Hematopoietic multipotent progenitor cell treated with erythropoietin and hydrocortisone succinate and interleukin-3 and kit ligand, for 8 days (in vitro differentiated cells): Measurements from ENCODE around the gene KCNF1.

Experiments
- DNase-seq: peaks from one replicate; pipeline ENCODE4 v3.0.0-alpha.2; 2015

The KCNF1 gene

DNA sequence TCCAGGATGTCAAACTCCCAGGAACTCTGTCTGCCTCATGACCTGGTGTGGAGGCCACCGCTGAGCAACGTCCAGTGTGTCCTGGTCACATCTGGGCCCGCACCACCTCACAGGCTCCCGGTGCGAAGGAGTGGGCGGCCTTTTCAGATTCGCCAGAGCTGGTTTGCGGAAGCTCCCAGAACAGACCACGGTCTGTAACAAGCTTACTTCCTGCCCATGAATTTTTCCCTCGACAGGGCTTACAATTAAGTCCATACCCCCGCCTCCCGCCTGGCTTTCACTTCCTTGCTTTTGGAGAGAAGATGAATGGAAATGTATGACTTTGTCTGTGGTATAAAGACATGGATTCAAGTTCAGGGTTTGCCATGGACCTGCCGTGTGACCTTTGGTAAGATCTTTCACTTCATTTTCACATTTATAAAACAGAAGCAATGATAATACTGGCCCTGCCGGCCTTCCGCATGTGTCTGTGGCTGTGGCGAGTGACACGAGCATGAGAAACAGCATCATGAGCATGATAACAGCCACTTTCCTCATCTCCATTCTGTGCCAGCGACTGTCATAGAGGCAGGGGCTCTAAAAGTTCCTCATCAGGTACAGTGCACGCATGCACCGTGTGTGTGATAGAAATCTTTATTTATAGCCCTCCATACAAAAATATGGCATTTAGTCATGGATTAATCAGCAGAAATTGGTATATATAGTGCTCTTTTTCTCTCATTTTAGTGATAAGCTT is 31.0 kb upstream of the KCNF1 start:
- DNase-seq: peak; percentile 8

DNA sequence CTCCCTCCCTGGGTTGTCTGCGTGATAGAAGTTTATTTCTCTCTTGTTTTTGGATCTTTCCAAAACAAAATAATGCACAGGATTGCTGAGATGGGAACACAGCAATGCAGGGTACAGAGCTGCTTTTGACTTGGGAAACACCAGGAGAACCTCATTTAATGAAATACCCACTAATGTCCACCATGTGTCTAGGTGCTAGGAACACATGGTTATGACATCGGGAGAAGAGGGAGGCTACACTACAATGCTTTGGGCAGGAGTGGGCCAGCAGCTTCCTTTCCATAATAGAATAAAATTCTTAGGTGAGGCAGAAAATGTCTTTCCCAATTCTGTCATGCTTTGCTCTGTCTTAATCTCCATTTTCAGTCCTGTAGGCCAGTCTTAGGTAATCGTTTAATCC is 29.2 kb upstream of the KCNF1 start:
- DNase-seq: no peak

DNA sequence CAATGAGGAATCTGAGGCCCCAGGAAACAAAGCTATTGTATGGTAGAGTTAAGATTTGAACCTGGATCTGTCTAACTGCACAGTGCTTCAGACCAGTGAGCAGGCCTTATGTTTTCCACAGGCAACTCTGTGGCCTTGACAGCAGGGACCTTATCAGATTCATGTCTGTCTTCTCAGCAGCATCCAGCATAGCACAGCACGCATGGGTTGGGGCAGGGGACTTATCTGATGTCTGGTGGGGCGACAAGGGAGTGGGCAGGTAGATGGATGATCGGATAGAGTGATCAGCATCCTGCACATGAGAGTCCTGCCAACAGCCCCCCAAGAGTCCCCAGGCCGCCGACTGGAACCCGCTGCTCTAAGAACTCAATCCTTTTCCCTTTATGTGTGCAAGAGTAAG is 28.7 kb upstream of the KCNF1 start:
- DNase-seq: no peak

DNA sequence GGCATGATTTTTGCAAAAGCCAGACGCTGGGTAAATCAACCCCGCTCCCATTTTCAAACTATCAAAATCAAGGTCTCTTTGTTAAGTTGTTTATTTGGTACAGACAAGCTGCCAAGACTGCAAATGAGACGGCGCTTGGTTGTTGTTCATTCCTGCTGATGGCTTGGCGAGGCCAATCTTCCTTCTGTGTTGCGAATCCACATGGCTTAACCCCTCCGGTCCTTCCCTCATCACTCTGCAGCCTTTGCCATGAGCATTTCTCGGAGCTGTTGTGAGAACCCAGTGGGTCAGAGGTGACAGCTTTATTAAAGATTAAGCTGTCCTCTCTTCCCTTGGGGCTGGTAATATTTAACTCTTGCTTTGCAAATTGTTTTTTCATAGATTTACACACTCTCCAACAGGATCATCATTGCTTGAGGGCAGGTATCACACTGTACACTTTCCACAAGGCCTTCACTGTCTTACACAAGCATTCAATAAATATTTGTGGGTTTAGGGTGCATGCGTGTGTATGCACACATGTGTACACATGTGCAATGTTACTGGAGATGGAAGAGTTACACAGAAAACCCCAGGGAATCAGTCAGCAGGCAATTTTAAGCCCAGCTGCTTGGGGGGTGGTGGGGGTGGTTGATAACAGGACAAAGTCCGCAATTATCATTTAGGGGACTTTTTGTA is 27.8 kb upstream of the KCNF1 start:
- no peak for DNase-seq

DNA sequence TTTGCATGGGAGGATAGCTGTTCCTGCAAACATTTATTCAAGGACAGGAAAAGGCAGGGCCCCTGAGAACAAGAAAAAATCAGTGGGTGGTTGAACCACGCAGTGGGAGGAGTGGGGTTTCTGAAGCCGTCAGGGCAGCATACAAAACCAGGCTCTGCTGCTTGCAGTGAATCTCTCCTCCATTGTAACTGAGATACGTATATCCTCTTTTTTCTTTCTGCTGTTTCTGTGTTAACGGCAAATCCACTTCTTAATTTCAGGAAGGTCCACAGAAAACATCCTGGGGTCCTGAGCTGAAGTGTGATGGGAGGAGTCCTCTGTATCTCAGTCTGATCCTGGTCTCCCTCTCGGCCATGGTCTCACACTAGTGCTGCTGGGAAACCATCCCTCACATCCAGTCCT is 27.2 kb upstream of the KCNF1 start:
- no peak for DNase-seq

DNA sequence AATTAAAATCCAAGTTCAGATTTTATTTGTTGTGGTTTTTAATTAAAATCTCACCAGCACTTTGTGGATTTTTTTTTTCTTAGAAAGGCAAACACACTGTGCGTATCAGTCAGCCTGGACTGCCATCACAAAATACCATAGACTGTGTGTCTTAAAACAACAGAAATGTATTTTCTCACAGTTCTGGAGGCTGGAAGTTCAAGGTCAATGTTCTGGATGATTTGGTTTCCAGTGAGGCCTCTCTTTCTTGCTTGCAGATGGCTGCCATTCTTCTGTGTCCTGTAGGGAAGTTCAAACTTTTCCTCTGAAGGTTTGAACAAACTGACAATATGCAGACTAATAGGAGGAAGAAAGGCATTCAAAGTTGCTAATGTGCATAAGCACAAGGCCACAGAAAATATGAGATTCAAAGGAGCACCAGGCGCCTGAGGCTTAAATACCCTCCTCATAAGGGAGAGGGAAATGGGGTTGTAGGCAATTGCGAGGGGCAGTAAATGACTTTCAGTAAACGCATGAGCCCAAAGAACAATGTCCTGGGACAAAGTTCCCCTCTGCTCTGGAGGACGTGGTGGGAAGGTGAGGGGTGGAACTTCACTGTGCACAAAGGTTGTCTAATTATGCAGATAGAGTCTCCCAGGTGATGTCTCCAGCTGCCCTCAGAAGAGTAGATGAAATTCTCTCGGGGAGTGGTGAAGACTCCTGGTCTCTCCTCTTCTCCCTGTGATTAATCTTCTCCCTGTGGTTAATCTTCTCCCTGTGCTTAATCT is 26.5 kb upstream of the KCNF1 start:
- DNase-seq: no peak

DNA sequence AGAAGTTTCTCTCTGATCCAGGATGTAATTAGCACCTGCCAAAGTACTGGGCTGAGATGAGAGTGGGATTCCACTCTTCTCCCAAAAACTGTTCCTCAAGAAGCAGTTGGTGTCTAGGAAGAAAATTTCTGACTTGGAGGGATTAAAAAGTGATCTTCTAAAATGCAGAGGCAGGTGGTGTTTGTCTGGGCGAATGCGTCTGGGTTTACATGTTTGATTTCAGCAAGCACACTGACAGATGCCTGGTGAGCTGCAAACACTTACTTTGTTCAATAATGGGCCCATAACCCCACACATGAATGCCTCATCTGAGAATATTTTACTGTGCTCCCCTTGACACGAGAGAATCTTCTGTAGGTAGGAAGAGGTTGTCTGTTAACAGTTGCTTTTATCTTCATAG is 24.3 kb upstream of the KCNF1 start:
- DNase-seq: no peak

DNA sequence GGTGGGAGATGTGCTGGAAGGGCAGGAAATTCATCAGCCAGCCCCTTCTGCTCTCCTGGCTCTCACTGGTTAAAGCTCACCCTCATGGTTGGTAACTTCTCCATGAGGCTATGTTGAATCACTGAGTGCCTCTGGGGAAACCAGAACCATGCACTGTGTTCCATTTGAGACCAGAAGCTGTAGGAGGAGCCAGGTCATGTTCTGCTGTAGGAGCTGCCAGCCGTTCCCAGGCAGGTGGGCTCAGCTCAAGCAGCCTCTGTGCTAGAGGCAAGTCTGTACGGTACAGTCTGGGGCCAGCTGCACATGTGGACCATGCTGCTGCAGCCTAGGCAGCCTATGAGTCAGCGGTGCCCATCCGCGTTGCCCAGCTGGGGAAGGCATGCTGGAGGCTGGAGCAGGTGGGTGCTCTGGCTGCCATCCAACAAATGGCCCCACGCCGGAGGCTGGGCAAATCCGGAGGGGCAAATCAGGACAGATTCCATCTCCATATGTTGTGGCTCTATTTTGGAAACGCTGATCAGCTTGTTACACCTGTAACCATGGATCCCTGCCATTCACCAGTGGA is 22.0 kb upstream of the KCNF1 start:
- no peak for DNase-seq

DNA sequence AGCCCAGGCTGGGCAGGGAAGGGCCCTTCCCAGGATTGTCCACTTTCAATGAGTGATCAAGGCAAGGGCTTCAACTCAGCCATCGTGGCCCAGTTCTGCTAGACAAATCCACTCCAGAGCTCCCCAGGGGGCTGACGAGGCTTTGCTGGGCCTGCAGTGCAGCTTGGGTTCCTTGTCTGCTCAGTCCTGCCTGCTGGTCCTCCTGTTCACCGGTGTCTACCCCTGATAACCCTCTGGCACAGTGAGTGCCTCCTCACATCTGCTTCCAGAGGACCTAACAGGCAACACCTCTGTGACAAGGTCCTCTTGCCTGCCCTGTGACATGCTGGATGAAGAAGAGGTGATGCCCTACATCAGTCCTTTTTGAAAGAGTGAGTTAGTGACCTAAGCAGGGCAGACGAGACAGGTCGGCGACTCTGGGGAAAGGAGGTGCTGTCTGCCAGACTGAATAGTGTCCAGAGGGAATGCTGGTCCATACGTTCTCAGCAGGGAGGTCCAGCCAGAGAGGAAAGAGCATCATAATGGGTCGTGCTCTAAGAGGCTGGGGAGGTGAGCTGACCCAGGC is 20.9 kb upstream of the KCNF1 start:
- DNase-seq: no peak

DNA sequence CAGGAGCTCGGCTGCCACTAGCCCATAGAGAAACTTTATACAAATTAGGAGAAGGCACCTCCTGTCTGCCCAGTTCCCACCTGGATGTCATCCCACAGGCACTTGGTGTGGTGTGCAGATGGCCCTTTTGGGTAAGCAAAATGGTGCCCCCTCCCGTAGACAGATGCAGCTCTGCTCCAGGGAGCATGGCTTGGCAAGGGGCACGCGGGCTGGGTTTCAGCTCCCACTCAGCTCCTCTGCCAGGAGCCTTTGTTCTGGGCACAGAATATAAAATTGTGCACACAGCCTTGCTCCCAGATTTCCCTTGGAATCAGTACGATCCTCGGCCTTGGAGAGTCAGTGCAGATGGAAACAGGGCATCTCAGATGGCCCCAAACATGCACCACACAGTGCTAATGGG is 20.3 kb upstream of the KCNF1 start:
- no peak for DNase-seq

DNA sequence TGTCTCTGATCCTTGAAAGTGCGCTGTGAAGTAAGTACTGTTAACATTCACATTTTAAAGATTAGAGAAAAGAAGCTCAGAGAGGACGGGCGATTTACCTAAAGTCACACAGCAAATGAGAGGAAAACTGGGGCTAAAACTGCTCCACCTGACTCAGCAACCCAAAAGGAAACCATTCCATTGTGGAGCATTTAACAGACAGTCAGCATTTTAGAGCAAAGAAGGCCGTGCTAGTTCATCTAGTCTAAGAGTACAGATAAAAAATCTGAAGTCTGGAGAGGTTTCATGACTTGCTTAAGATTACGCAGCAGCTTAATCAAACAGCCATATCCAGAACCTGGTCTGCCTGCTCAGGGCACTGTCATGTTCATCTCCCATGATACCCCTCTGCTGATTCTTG is 19.9 kb upstream of the KCNF1 start:
- DNase-seq: no peak

DNA sequence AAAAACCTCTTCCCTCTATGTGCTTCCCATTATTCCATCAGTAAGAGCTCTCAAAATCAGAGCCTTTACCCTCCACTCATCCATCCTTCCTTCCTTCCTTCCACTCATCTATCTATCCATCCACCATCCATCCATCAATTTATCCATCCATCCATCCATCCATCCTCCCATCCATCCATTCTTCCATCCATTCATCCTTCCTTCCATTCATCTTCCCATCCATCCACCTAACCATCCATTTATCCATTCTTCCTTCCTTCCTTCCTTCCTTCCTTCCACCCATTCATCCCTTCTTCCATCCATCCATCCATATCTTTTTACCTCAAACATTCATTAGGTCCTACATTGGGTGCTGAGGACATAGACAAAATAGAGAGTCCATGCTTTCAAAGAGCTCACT is 19.4 kb upstream of the KCNF1 start:
- DNase-seq: no peak

DNA sequence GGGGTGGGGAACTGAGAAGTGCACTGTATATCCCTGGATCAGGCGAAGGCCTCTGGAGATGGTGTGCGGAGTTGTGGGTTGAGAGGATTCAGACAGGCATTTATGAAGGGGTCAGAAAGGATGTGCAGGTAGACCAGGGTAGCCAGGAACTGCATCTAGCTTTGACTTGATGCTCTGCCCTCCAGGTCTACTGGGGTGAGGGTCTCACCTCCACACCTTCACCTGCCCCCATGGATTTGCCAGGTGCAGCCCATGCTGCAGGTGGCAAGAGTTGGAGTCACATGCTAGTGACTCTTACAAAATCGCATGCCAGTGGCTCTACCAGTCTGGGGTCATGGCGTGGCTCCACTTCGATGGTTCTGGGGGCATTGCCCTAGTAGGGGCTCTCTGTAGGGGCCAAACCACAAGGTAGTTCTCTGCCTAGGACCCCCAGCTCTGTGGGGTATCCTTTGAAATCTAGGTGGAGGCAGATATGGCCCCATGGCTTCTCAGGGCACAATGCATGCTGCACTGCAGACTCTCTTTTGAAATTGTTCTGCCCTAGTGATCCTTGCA is 18.9 kb upstream of the KCNF1 start:
- no peak for DNase-seq

DNA sequence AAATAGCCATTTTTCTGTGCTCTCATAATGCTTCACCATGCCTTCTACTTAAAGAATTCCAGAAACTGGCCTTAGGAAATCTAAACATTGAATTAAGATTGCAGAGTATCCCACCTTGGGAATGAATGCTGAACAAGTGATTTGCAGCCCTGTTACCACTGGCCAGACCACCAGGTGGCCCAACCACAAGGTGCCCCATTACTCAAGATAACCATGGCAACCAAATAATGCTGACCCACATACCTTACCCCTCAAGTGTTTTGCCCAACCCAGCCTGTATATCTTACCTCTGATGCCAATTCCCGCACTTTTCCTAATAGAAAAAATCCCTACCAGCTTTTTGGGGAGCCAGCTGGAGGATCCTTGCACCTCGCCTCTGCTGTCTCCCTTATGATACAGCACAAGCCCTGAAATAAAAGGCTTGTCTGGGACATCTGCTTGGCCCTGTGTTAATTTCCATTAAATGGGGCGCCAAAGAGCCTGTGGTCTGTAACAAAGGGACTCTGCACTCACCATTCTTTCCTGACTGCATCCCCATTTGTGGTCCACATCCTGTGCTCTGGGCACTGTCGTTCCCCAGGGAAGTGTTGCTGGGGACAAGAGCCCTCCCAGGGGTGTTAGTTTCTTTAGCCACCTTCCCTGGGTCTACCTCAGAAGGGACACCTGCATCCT is 17.3 kb upstream of the KCNF1 start:
- DNase-seq: no peak

DNA sequence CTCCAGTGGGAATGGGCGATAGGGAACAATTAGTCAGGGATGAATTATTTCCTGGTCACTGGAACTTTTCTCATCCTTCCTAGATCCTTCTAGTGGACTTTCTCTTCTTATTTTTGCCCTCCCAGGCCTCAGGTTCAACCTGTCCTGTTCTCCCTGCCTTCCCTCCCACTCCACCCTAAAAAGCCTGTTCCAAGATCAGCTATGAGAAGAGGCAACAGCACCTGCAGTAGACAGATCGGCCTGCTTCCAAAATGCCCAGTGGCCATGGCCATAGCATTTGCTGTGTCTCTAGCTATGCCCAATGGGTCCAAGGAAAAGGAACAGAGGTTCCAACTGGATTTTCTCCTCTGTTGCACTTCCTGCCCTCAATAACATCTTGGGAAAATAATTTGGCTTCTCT is 16.5 kb upstream of the KCNF1 start:
- no peak for DNase-seq

DNA sequence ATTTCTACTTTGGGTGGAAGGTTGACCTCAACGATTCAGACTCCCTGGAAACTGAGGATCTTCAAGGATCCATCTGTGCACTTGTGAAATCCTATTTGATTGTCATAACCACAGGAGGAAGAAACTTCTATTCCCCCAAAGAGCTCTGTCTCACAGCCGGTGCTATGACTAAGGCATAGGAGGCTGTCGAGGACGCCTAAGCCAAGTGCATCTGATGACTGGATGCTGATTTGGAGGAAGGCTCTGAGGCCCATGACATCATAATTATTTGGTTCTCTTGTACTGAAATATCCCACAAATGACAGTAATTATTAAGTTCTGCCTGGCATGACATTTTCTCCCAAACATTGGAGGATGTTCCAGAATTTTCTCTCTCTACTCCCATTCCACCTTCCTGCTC is 13.8 kb upstream of the KCNF1 start:
- no peak for DNase-seq

DNA sequence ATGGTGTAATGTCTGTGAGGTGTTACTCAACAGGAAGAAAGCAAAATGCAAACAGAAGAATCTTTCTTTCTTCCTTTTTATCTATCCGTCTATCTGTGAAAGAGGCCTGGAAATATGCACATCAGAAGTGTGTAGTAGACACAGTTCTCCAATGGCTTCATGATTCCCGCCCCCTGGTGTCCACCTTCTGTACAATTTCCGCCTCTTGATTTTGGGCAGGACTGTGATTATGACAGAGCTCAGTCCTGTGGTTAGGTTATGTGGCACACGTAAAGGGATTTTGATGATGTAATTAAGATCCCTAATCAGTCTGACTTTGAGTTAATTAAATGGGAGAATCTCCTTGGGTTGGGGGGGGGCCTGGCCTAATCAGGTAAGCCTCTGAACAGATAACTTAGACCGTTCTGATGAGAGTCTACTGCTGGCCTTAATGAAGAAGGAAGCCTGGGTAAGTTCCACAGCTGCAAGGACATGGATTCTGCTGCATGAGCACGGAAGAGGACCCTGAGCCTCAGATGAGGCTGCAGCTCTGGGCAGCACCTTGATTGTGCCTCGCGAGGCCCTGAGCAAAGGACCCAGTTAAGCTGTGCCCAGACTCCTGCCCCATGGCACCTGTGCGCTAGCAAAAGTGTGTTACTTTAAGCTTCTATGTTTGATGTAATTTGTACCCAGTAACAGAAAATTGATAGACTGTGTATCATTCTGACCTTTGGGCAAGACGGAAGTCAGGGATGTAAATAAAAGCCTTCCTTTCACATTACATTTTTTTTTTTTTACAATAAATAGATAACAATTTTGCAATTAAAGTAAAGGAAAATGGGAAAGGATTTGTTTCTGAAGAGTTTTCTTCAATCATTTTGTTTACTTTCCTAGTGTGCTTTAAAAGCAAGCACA is 11.3 kb upstream of the KCNF1 start:
- DNase-seq: peak; percentile 42

DNA sequence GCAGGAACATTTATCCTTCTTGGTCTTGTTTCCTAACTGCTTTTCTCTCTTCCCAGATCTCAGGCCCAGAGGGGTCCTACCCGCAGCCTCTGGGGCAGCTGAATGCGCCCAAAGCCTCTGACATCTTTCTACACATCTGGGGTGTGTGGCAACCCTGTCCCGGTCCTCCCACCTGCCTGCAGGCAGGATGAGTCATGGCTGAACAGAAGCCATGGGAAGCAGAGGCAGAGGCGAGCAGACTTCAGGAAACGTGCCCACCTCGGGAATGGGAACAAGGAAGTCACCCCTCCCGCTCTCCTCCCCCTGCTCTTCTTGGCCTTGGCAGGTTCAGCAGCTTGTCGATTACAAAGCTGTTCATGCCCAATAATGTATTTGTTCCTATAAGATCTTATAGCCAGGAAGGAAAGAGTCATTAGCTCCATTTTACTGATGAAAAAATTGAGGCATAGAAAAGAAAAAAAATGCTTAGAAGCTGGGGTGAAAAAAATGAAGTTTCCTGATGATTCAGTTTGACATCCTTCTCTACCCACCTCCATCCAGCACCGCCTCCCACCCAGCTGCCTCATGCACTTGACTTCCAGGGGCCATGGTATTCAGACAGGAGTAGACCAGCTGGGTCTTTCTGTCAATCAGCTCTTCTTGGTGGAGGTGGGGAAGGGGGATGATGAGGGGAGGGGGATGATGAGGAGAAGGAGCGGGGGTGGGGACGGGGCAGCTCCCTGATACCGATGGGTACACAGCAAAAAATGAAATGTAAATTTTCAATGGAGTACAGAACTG is 10.4 kb upstream of the KCNF1 start:
- DNase-seq: no peak

DNA sequence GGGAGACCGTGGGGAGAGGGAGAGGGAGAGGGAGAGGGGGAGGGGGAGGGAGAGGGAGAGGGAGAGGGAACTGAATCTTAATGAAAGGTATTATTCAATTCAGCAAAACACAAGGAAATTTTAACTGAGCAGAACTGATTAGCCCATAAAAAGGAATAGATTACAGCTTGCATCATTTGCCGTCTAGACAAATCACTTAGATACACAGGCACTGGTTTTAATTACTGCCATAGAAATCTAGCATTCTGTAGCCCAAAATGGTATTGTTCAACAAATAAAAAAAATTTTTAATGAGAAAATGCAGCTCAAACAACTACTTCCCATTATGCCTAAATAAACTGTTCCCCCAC is 7.9 kb upstream of the KCNF1 start:
- DNase-seq: no peak

DNA sequence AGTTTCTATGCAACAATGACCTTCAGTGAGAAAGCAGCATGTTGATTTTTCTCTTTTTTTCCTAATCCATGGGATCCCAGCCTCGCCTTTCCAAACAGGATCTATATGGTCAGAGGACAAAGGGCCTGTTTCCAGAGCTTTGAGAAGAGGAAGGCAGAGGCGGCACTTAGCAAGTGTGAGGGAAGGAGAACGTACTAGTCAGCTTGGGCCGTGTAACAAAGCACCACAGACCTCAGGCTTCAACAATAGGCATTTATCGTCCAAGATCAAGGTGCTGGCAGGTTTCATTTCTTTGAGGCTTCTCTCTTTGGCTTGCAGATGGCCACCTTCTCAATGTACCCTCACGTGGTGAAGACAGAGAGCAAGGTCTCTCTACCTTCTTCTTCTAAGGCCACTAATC is 7.3 kb upstream of the KCNF1 start:
- no peak for DNase-seq
